T-helper 2 cell treated with Interferon-gamma antibody and Interleukin-4, amounts not matched to agents 100 ng/mL and 5 ng/mL, for 36 hours (primary cell): ENCODE data around the gene PIAS3. TPM values are rescaled to one million over a fixed set of nuclear protein-coding genes. Genes with fewer than 3 reads are reported as not detected.
"Not testable (repeated sequence)": the region's sequence is repeated elsewhere in the genome, so short reads cannot be mapped to it uniquely, and the experiment has no call there.

Source experiments
- intact Hi-C: fragments of 100-400 bp; cut with micrococcal nuclease; formaldehyde crosslinking; loops from one replicate; pipeline ENCODE4 v1.15.1; 2023
- total RNA-seq: library from RNA; stranded (reverse); gene quantifications from 2 replicates; pipeline ENCODE4 v1.2.3, GENCODE V29; 2022

The PIAS3 gene
- total RNA-seq, 1 donor from 2014 or later, result 21.3 TPM

DNA sequence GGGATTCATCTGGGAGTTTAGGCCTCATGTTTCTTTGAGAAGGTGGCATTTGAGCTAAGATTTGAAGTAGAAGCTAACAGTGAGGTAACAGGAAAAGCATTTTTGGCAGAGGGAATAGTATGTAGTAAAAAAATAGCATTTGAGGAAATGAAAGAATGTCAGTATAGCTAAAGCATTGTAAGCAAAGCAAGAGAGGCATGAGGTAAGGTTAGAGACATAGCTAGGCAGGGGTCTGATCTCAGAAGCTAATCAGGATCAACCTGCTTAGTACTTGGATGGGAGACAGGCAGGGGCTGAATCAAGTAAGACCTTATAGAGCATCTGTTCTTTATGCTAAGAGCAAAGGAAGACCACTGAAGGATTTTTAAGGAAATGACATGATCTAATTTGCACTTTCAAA is 30.9 kb downstream of the PIAS3 start:
- intact Hi-C loops, result no loop called here

DNA sequence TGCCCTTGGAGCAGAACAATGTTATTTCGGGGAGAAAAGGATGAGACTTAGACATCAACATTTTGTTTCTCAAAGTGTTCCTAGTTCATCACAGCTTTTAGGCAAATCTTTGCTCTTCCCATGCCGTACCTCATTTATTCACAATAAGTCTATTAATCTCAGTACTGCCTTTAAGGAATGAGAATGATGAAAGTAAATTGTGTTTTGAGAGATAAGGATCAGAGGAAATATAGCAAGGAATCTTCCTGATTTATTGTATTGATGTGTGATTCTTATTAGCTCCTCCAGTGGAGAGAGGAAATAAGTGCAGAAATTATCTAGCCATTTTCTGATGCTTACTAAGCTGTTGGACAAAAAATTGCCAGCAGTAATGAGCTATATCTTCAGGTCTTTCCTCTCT is 32.9 kb downstream of the PIAS3 start:
- intact Hi-C loops, result no loop called here

DNA sequence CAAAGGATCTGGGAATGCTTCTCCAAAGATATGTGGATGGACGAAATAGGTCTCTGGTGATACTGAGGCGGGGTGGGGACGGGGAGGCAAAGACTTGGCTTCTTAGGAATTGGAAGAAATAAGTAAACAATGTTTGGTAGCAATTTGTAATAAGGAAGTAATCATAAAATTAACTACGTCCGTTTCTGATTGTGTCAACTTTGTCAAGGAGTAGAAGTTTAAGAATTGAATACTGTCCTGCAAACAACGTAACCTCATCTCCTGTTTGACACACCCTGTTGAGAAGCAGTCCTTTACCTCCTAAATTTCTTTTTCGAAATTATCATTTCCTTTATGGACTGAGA is 34.4 kb downstream of the PIAS3 start:
- intact Hi-C loops, result loop anchor here (2.0 kb wide), 1 partner anchor 40 kb away; no protein-coding TSS in a partner anchor

DNA sequence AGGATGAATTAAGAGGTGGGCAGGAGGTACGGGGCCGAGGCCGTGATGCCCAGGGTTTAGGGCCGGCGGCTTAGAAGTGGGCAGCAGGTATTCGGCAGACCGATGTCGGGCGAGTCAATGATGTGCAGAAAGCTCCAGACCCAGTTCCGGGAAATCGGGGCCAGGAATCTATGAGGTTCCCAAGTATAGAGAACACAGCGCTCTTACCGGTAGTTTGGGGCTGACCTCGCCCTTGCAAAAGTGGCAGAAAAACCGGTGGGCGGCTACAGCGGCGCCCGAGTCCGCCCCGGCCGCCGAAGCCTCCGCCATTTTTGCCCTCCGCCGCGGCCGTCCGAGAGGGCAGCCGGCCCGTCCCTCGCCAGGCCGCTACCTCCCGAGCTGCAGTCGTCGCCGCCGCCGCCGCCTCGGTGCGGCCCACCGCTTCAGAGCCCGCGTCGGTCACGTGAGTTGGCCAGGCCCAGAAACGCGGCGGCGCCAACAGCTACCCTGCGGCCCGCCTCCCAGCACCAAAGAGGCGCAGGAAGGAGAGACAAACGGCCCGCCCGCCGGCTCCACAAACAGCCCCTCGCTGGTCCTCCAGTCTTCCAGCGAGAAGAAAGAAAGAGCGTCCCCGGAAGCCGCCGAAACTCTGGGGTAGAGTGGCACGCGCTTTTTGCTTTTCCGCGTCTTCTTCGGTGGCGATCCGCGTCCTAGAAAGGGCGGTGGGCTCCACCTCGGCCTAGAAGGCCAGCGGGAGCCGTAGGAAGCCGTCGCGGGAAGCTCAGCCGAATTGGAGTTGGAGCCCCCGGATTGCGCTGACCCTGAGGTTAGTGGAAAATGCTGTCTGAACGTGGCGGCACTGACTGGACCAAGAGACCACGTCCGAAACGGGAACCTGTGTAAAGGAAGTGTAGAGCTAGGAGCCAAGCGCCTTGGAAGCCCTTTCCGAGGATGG is 35.0 kb downstream of the PIAS3 start, which contains the start of the genes POLR3C and RNF115:
POLR3C (plus strand) TSS at position 636 of the 934 bp plus-strand sequence. CDS start 1,577 bp downstream, outside the sequence.
RNF115 (minus strand) TSS at position 531 of the 934 bp plus-strand sequence; CDS start at position 309, 222 bp downstream.
- intact Hi-C loops, result loop anchor here (2.0 kb wide), 1 partner anchor 39 kb away; no protein-coding TSS in a partner anchor

DNA sequence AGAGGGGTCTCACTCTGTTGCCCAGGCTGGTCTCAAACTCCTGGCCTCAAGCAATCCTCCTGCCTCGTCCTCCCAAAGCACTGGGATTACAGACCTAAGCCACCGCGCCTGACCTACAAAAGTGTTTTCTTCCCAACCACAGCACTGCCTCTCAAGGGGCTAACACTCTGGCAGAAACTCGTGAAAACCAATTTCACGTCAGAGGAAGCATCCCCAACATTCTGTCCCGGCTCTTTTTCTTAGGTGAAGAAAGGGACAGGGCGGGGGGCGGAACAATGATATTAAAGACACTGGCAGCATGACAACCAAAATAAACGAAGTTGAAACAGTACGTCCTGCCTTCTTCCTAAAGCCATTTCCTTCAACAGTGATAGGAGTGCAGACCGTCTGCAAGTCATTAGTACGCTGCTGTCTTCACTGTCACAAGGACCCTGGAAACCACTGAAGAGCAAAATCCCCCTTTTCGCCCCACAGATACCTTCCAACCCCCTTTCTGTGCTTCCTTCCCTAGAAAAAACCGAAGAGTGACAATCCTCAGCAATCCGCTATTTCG is 36.0 kb downstream of the PIAS3 start:
- intact Hi-C loops, result not testable (repeated sequence)

DNA sequence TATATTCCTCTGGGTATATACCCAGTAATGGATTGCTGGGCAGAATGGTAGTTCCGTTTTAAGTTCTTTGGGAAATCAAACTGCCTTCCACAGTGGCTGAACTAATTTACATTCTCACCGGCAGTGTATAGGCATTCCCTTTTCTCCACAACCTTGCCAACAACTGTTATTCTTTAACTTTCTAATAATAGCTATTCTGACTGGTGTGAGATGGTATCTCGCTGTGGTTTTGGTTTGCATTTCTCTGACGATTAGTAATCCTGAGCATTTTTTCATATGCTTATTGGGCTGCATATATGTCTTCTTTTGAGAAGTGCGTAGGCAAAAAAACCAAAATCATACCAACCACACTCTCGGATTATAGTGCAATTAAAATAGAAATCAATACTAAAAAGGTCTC is 40.8 kb downstream of the PIAS3 start:
- intact Hi-C loops, result not testable (repeated sequence)

DNA sequence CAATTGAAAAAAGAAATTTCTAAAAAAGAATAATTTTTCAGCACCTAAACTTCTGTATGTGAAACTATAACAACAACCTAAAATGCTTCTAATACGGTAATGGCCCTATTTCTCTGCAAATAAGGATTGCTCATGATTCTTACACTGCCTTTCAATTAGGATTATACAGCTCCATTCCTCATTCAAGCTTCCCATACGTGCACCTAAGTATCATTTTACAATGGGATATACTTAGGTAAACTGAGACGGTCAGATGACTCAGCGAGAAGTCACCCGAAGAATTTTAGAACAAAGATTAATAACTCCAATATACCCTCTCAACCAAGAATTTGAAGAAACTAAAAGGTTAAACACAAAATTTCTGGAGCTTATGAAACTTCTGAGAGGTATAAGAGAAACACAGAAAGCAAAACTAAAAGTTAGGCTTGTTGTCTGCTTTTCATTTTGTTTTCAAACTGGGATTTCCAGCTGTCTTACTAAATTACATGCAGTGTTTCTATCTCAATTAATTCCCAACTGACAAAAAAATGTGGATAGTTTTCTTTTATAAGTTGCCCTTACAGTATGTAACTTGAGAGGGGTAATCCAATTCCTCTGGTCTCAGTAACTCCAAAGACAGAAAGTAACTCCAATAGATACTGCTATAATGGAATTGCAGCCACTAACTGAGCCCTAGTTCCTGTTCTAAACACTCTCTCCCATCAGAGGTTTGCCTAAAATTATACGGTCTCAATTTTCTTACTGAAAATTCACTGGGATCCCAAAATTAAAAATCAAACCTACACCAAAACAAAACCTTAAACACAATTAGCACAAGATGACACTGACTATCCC is 45.7 kb downstream of the PIAS3 start:
- intact Hi-C loops, result not testable (repeated sequence)

DNA sequence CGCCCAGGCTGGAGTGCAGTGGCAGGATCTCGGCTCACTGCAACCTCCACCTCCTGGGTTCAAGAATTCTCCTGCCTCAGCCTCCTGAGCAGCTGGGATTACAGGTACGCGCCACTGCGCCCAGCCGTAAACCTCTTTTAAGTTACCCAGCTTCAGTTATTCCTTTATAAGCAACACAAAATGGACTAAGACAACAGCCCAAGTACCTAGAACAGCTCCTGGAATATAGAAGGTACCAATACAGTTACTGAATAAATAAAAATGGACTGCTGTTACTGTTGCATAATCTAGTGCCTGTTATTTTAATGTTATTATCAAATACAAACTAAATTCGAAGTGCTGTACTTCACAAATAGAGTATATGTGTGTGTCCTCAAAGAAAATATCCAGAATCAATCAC is 52.0 kb downstream of the PIAS3 start:
- intact Hi-C loops, result no loop called here

DNA sequence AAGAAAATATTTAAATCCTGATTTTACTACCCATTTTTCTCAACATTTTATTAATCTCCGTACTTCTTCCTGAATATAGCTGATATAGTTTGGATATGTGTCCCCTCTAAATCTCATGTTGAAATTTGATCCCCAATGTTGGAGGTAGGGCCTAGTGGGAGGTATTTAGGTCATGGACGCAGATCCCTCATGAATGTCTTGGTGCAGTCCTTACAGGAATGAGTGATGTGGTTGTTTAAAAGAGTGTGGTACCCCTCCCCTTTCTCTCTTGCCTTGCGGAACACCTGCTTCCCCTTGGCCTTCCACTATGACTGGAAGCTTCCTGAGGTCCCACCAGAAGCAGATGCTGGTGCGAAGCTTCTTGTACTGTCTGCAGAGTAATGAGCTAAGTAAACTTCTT is 52.5 kb downstream of the PIAS3 start:
- intact Hi-C loops, result no loop called here

DNA sequence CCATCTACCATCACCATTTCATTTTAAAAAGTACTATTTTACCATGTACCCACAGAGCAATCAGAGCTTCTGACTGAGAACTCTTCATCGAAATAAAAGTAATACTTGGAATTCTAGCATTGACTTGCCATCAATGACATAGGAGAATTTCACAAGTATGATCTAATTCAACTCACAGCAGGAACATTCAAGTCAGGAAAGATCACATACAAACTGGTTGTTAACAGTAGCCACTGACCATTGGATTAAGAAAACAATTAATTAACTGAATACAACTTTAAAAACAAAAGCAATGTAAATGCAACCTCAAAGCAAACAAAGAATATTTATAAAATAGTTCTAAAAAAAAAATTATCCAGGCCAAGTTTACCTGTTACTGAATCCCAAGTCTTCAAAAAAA is 53.8 kb downstream of the PIAS3 start:
- intact Hi-C loops, result no loop called here

DNA sequence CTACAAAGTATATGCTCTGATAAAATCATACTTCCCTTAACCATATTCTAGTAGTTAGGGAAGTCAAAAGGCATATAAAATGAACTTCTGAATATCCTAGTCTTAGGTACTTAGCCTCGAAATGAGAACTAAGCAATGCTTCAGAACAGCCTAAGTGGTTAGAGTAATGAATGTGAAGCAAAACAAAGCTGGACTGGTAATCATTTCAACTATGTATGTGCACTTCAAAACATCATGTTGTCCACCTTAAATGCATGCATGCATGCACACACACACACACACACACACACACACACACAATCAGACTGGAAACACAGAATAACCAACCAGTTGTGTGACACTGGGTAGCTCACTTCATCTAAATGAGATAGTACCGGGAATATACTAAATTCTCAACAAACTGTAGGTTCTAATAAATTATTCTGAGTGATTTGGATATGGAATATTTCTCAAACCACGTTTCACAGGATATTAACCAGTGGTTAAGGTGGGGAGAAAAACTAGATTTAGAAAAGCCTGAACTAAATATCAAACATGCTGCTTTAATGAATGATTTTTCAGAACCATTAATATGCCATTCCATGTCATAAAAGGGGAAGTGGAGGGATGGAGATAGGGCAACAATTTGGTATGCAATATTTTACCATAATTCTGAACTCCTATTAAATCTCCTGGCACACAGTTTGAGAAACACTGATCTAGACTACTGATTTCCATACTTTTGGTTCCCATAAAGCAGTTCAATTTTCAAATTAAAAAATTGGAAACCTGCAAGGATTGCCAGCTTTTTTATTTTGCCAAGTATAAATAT is 54.4 kb downstream of the PIAS3 start:
- intact Hi-C loops, result no loop called here

DNA sequence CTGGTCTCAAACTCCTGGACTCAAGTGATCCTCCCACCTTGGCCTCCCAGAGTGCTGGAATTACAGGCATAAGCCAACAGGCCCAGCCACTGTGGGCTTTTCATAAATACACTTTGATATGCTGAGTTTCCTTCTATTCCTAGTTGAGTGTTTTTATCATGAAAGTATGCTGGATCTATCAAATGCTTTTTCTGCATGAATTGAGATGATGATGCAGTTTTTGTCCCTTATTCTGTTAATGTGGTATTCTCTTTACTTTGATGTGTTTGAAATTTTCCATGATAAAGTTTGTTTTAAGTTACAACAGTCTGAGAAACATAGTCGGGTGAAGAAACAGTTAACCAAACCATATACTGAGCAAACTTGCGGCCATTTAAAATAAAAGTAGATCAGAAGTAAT is 59.1 kb downstream of the PIAS3 start:
- intact Hi-C loops, result no loop called here

Other genes starting within 250 kb of the PIAS3 start
- 0.27 and 0.36 TPM in 2 replicates for gene PDZK1, start 151.7 kb downstream of the PIAS3 start, total RNA-seq
- gene CD160, start 139.6 kb downstream of the PIAS3 start, total RNA-seq, result 0.25 TPM in 1 of 2 replicates, not detected in the other
- 14.8 and 16.4 TPM in 2 replicates for gene RNF115, start 35.0 kb downstream of the PIAS3 start, total RNA-seq
- 33.0 and 35.2 TPM in 2 replicates for gene POLR3C, start 34.9 kb downstream of the PIAS3 start, total RNA-seq
- 2.8 and 4.0 TPM in 2 replicates for gene NUDT17, start 13.5 kb downstream of the PIAS3 start, total RNA-seq
- 0.48 and 0.66 TPM in 2 replicates for gene ANKRD35, start 26.8 kb upstream of the PIAS3 start, total RNA-seq
- gene ITGA10, start 51.0 kb upstream of the PIAS3 start, total RNA-seq, result 1.1 and 1.5 TPM in 2 replicates
- gene PEX11B, start 59.6 kb upstream of the PIAS3 start, total RNA-seq, result 29.8 and 31.3 TPM in 2 replicates
- 199 and 205 TPM in 2 replicates for gene RBM8A, start 68.4 kb upstream of the PIAS3 start, total RNA-seq
- gene LIX1L, start 98.9 kb upstream of the PIAS3 start, total RNA-seq, result 39.3 and 41.5 TPM in 2 replicates
- 1.2 and 1.3 TPM in 2 replicates for gene ANKRD34A, start 105.5 kb upstream of the PIAS3 start, total RNA-seq
- gene POLR3GL, start 105.6 kb upstream of the PIAS3 start, total RNA-seq, result 20.8 and 21.8 TPM in 2 replicates
- gene TXNIP, start 137.5 kb upstream of the PIAS3 start, total RNA-seq, result 226 and 231 TPM in 2 replicates
- not detected in 2 replicates for gene HJV, start 162.7 kb upstream of the PIAS3 start, total RNA-seq